Mucosa of descending colon (tissue), 3 donors: ENCODE data around the gene CFAP90. TPM values are rescaled to one million over a fixed set of nuclear protein-coding genes. Genes with fewer than 3 reads are reported as not detected.

ENCODE experiments used
- ATAC-seq: fragments of 200-7000 bp; cut with Tn5 transposase; one replicate; pipeline ENCODE4 v1.9.1; 2020; ENCODE audit warnings: mild to moderate bottlenecking, moderate library complexity
- DNase-seq, 3 donors: peaks; one replicate each; pipeline ENCODE4 v3.0.0-alpha.2; 2020
- H3K36me3 ChIP-seq: fragments of 200-600 bp; one replicate; pipeline ENCODE4 v1.8.0; 2021; ENCODE audit warnings: low read depth, mild to moderate bottlenecking
- H3K4me1 ChIP-seq: fragments of 200-600 bp; one replicate; pipeline ENCODE4 v1.8.0; 2021; ENCODE audit warnings: low read depth, mild to moderate bottlenecking
- H3K4me3 ChIP-seq: fragments of 200-600 bp; one replicate; pipeline ENCODE4 v1.8.0; 2021; ENCODE audit warnings: mild to moderate bottlenecking
- H3K9me3 ChIP-seq: fragments of 200-600 bp; one replicate; pipeline ENCODE4 v1.8.0; 2021; ENCODE audit warnings: mild to moderate bottlenecking
- intact Hi-C, 2 donors: fragments of 100-400 bp; cut with DNase I in 1 of 2; cut with micrococcal nuclease in 1 of 2; formaldehyde crosslinking; loops; one replicate each; pipeline versions ENCODE4 v1.11.0 to v1.11.1; 2022; cut with DNase I, micrococcal nuclease
- total RNA-seq, 3 donors: library from RNA; stranded (reverse); fragmentation: NEBNext Ultra II Directional in 2 of 3; extraction: Animal tissue kit (Norgen Biotek cat#: 25700) in 2 of 3; gene quantifications; one replicate each; pipeline versions ENCODE4 v1.2.1 to v1.2.4, GENCODE V29; 2021 to 2023
- TF ChIP-seq, protein P1 (sequence below): fragments of 200-600 bp; IDR thresholded peaks from one replicate; pipeline ENCODE4 v1.8.0; 2022; ENCODE audit warnings: antibody characterized with exemption, mild to moderate bottlenecking
- donor health status: DM: no; HTN: no; CAD: no; lungs with moderate emphysema.
- donor health status: DM: no; HTN: no; CAD: no.
- donor health status: DM: no; HTN: yes; CAD: no.

CFAP90 gene
- total RNA-seq, 3 donors from 2014 or later: not detected

DNA sequence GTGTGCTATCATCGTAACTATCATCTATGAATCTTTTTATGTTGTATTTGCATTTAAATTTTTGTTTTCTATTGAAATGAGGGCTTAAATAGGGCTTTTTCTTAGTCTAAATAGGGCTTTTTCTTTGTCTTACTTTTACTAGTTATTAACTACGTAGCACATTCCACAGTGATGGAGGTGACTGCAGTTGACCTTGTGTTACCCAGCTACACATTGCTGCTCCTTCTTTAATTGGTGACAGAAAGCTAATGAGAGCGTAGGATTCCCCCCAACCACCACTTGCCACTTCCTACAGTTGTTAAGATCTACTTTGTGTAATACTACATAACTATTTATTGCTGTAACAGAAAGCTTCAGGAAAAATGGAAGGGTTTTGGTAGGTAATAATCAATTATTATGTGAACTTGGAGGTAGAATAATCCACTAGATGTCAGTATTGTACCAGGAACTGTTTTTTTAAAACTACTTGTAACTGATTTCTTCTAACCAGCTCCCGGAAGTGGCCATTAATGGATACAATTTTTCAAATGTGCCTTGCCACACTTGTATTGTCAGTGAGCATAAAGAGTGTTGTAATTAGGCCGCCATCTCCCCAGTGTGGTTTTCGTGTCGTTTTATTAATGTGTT, 36.0 kb upstream of the CFAP90 start:
- Histone ChIP-seq H3K36me3 (peaks cover 9% of the 10 kb centered on the region), H3K4me1 (no peaks in the 10 kb centered on the region), H3K4me3 (no peak overlapping the region), H3K9me3 (no peaks in the 10 kb centered on the region)
- DNase-seq (no peak), ATAC-seq (peak; percentile 58)
- TF ChIP-seq, protein P1, sequence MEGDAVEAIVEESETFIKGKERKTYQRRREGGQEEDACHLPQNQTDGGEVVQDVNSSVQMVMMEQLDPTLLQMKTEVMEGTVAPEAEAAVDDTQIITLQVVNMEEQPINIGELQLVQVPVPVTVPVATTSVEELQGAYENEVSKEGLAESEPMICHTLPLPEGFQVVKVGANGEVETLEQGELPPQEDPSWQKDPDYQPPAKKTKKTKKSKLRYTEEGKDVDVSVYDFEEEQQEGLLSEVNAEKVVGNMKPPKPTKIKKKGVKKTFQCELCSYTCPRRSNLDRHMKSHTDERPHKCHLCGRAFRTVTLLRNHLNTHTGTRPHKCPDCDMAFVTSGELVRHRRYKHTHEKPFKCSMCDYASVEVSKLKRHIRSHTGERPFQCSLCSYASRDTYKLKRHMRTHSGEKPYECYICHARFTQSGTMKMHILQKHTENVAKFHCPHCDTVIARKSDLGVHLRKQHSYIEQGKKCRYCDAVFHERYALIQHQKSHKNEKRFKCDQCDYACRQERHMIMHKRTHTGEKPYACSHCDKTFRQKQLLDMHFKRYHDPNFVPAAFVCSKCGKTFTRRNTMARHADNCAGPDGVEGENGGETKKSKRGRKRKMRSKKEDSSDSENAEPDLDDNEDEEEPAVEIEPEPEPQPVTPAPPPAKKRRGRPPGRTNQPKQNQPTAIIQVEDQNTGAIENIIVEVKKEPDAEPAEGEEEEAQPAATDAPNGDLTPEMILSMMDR: no peak
- intact Hi-C loops: no loop called here

DNA sequence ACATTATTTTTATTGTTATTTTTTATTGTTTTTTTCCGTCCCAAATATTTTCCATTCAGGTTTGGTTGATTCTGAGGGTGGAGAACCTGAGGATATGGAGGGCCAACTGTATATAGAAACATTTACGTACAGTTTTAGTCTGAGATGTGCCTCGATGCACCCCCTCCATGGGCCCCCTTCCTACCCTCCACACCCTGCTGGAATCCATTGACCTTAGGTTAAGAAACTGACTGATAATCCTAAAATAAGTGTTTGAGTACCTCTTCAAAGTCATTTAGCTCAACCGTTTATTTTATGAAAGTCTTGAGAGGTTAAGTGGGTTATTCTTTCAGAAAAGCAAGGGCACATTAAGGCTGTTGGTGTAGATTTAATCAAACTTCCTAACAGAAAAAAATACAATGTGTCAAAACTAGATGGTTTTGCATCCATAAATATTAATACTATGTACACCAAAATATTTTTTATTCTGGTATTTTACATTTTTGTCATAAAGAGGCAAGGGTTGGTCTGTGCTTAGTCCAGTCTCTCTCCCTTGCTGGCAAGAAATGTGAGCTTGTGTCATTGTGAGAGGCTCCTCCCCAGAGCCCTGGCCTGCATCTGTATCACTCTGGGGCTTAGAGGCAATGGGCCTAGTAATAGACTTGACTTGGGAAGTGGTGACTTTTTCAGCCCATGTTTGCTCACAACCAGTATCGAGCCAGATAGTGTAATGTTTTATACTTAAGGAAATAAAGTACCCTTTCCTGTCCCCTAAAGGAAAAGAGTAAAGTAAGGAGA, 33.7 kb upstream of the CFAP90 start:
- Histone ChIP-seq H3K9me3 (no peaks in the 10 kb centered on the region), H3K36me3 (peaks cover 6% of the 10 kb centered on the region), H3K4me1 (peaks cover under 1% of the 10 kb centered on the region), H3K4me3 (no peak overlapping the region)
- TF ChIP-seq, protein P1: no peak
- DNase-seq (no peak), ATAC-seq (no peak)
- intact Hi-C loops: no loop called here

DNA sequence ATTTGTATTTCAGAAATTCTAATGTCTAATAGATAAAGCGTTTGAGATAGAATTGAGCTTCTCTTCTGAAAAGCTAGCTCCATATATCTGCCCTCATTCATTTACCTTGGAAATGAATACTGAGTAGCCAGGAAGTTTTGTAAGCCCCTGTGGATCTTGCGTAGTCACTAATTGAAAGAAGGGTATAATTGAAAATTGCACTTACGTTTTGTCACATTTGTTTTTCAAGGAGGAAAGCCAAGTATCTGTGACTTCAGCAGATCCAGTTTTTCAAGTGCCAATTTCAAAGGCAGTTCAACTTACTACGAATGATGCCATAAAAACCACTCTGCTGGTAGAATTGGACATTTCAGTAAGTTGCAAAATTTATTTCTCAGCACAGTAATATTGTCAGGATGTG, 32.0 kb upstream of the CFAP90 start:
- no peaks in the 10 kb centered on the region for H3K9me3 ChIP-seq
- ATAC-seq (no peak), DNase-seq (no peak)
- TF ChIP-seq, protein P1: no peak
- H3K4me3 ChIP-seq: no peak overlapping the region
- H3K4me1 ChIP-seq: peaks cover 10% of the 10 kb centered on the region
- intact Hi-C loops: no loop called here
- peaks cover 3% of the 10 kb centered on the region for H3K36me3 ChIP-seq

DNA sequence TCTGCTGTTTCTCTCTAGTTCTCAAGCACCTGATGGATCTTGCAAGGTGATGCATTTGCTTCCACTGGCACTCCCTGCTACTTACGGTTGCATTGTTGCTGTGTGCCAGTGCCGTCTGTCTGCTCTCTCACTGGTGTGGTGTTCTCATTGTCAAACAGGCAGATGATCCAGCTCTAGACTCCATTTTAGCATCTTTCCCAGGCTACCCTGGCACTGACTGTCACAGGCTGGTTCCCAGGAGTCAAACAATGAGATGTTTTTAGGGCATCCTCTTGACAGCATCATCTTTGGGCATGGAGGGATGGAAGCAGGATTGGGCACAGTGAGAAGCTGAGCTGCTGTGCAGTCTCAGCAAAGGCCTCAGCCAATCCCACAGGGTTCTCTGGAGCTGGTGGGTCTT, 30.9 kb upstream of the CFAP90 start:
- ATAC-seq (no peak), DNase-seq (no peak)
- TF ChIP-seq, protein P1: no peak
- no peak overlapping the region for H3K4me3 ChIP-seq
- no peaks in the 10 kb centered on the region for H3K9me3 ChIP-seq
- H3K4me1 ChIP-seq: peaks cover 11% of the 10 kb centered on the region
- H3K36me3 ChIP-seq: peaks cover 3% of the 10 kb centered on the region
- intact Hi-C loops: no loop called here

DNA sequence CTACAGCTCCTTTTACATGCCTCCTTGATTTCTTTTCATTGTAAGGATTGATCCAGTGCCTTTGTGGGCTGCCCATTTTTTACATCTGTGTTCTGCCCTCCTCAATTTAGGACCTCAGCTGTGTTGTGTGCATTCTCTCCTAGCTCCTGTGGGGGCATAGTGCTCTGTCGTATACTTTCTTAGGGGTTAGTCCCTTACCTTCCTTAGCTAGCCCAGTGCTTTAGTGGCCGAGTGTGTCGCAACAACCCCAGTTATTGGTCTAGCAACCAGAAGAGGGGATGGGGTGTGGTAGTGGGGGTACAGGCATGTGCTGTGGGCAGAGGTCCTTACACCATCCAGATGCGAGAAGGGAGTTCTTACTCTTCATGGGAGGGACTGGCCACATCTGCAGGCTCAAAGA, 30.2 kb upstream of the CFAP90 start:
- ATAC-seq (no peak), DNase-seq (no peak)
- no peak overlapping the region for H3K4me3 ChIP-seq
- no peaks in the 10 kb centered on the region for H3K9me3 ChIP-seq
- TF ChIP-seq, protein P1: no peak
- H3K4me1 ChIP-seq: peaks cover 11% of the 10 kb centered on the region
- intact Hi-C loops: no loop called here
- H3K36me3 ChIP-seq: peaks cover 3% of the 10 kb centered on the region
